A549 treated with AZD9567 at 1 μM for 4 hours (cell line): ENCODE results near the gene GKAP1. TPM values are rescaled to one million over a fixed set of nuclear protein-coding genes. Genes with fewer than 3 reads are reported as not detected.

Experiments used
- total RNA-seq: library from RNA; stranded (reverse); fragments of 200-300 nt; extraction: Qiagen RNA extraction; gene quantifications from 5 replicates; pipeline ENCODE4 v1.2.3, GENCODE V29; 2022; ENCODE audit not compliant: insufficient read depth

GKAP1 gene
- total RNA-seq, result 3.2 to 5.6 TPM (median 5.1 TPM) in 5 replicates

DNA sequence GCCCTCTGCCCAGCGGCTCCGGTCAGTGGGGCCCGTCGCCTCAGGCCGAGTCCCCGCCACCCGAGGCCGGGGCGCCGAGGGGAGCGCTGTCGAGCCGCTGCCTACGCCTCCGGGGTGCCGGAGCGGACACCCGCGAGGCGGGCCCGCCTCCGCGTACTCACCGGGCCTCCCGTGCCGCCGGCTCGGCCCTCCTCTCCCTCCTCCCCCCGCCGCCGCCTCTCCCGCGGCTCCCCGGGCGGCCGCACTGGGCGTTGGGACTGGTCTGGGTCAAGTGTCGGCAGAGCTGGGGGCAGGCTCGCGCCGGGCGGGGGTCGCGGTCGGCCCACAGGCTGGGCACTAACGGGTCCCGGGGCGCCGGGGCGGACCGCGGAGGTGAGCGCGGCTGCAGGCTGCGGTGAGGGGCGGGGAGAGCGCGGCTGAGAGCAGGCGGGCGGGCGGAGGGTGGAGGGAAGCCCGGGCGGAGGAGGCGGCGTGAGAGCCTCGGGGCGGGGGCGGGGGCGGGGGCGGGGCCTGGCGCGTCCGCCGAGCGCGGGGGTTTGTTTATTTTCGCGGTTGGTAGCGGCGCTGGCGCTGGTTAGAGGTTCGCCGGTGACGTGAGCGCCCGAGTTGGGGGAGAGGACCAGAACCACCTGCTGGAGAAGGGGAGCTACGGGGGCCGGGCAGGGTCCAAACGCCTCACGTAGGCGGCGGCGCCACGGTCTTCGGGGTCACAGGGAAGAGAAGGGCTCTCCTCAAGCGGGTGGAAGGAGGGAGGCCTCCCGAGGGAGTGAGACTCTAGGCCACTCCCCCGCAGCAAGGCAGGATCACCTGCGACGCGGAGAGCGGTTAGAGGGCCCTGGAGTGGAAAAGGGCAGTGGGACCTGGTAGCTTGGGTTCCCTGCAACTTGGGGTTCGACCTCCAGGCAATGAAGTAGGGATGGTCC is at the start of gene GKAP1:
TSS of gene GKAP1 (minus strand) at position 414 of the 923 bp plus-strand sequence. CDS start 11,252 bp downstream, outside the sequence.

DNA sequence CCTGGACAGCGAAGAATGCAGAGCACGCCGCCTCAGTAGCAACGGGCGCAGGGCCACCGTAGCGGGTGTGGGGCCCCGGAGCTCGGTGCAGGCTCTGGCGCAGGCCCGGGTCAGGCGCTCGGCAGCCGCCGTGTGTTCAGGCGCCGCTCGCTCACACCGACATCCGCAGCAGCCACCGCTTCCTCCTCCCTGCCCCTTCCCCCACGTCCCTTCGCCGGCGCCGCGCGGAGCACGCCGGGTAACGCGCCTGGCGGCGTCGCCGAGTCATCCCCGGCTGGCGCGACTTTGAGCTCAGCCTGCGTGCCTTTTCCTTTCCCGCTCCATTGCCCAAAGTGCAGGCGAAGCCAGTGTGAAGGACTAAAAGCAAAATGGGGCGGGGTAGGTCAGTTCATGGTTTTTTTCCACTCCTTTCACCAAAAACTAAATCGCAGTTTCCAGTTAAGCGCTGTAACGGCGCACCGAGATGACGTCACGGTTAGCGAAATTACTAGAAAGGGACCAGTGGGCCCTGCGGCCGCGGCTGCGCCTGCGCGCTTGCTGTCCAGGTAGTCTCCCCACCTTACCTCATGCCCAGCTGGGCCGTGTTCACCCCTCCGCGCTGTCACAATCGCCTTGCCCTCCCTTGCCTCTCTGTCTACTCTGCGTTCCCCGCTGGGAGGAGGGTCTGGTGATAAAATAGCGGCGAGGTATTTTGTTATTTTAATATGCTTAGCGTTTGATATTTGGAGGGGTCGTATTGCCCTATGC is 109.6 kb downstream of the GKAP1 start, which contains the start of gene UBQLN1:
TSS of gene UBQLN1 (minus strand) at position 191 of the 747 bp plus-strand sequence. CDS start 279 bp downstream, outside the sequence.

Other genes starting within 250 kb of the GKAP1 start
- 5.8 to 7.1 TPM (median 6.3 TPM) in 5 replicates for gene IDNK, start 194.6 kb downstream of the GKAP1 start, total RNA-seq
- gene UBQLN1, start 109.8 kb downstream of the GKAP1 start, total RNA-seq, result 97.2 to 142 TPM (median 109 TPM) in 5 replicates
- gene KIF27, start 103.7 kb upstream of the GKAP1 start, total RNA-seq, result 0.64 to 1.1 TPM (median 0.84 TPM) in 5 replicates
- 519 to 752 TPM (median 530 TPM) in 5 replicates for gene HNRNPK, start 162.4 kb upstream of the GKAP1 start, total RNA-seq
- 10.7 to 14.4 TPM (median 12.4 TPM) in 5 replicates for gene RMI1, start 163.0 kb upstream of the GKAP1 start, total RNA-seq